Testis (tissue), 3 donors: ENCODE measurements around the gene ARHGAP22. TPM values are rescaled to one million over a fixed set of nuclear protein-coding genes. Genes with fewer than 3 reads are reported as not detected.

Source experiments
- DNase-seq: peaks from one replicate; pipeline ENCODE4 v3.0.0-alpha.2; 2019
- H3K27ac ChIP-seq, 2 donors: fragments of 200-600 bp; sonication (generic); one replicate each; pipeline ENCODE4 v1.5.1; 2019
- H3K27me3 ChIP-seq: fragments of 200-600 bp; sonication (generic); one replicate; pipeline ENCODE4 v1.5.1; 2019
- H3K36me3 ChIP-seq: fragments of 200-600 bp; sonication (generic); one replicate; pipeline ENCODE4 v1.5.1; 2017; ENCODE audit warnings: low read depth; ENCODE audit errors: missing control alignments
- H3K4me1 ChIP-seq: fragments of 200-600 bp; sonication (generic); one replicate; pipeline ENCODE4 v1.5.1; 2019
- H3K4me3 ChIP-seq, 2 donors: fragments of 200-600 bp; sonication (generic); one replicate each; pipeline ENCODE4 v1.5.1; 2017 to 2019
- H3K9me3 ChIP-seq: fragments of 200-600 bp; sonication (generic); one replicate; pipeline ENCODE4 v1.5.1; 2017
- CTCF ChIP-seq, 3 experiments: fragments of 450-650 bp in 2 of 3; fragments of 200-600 bp in 1 of 3; sonication (generic) in 1 of 3; IDR thresholded peaks; one replicate each; pipeline ENCODE4 v1.5.1; 2016 to 2019; ENCODE audit warnings: antibody characterized with exemption in 3 of 3, mild to moderate bottlenecking in 2 of 3, moderate library complexity in 1 of 3
- POLR2A ChIP-seq: fragments of 450-650 bp; IDR thresholded peaks from one replicate; pipeline ENCODE4 v1.6.1; 2017; ENCODE audit warnings: antibody characterized with exemption, mild to moderate bottlenecking, moderate library complexity
- WGBS, 2 donors: methylation state at CpG; one replicate each; pipeline ENCODE4 v1.1.5; 2018; 5-methylcytosine and 5-hydroxymethylcytosine counted together
- intact Hi-C: fragments of 100-400 bp; cut with DNase I; formaldehyde crosslinking; loops from one replicate; pipeline ENCODE4 v1.15.1; 2023; ENCODE audit warnings: low total_unique reads
- polyA plus RNA-seq: library from polyadenylated mRNA; stranded (reverse); fragments of 350-450 nt; fragmentation: Illumina TruSeq; extraction: RNeasy Lipid Tissue Mini Kit (QIAGEN cat#74804); gene quantifications from one replicate; pipeline ENCODE4 v1.2.3, GENCODE V29; 2014; ENCODE audit warnings: low read depth, low replicate concordance; ENCODE audit not compliant: insufficient read depth
- total RNA-seq, 2 donors: library from RNA; depleted of rRNA; stranded (reverse); fragments of >200 nt; gene quantifications; one replicate each; pipeline ENCODE4 v1.2.3, GENCODE V29; 2016

Gene ARHGAP22
- total and polyA plus RNA-seq, 3 donors from 2014 or later, result 6.2 to 11.9 (median 8.8) TPM

GRCh38 chr10:48519481-48520183 is 85.2 kb downstream of the ARHGAP22 start:
- H3K36me3 ChIP-seq, result no peaks in the 10 kb centered on the region
- no peak overlapping the region for H3K4me3 ChIP-seq
- no peaks in the 10 kb centered on the region for H3K9me3 ChIP-seq
- WGBS, 2 donors, result 87 to 92% methylated on average over 12 of the region's 12 CpGs
- no peak for DNase-seq
- intact Hi-C loops, result no loop called here
- no peak overlapping the region for H3K27ac ChIP-seq
- no peak for TF ChIP-seq POLR2A
- TF ChIP-seq CTCF (IDR thresholded peaks at IDR 0.05), result no peak
- H3K27me3 ChIP-seq, result no peaks in the 10 kb centered on the region
- no peaks in the 10 kb centered on the region for H3K4me1 ChIP-seq

GRCh38 chr10:48518986-48519385 is 85.9 kb downstream of the ARHGAP22 start:
- TF ChIP-seq CTCF (IDR thresholded peaks at IDR 0.05) (no peak), POLR2A (no peak)
- WGBS, 2 donors, result 63 to 73% methylated on average over 3 to 4 of the region's 4 CpGs
- no peak overlapping the region for H3K27ac ChIP-seq
- intact Hi-C loops, result no loop called here
- H3K4me1 ChIP-seq, result no peaks in the 10 kb centered on the region
- DNase-seq, result no peak
- no peaks in the 10 kb centered on the region for H3K27me3 ChIP-seq
- H3K36me3 ChIP-seq, result no peaks in the 10 kb centered on the region
- no peak overlapping the region for H3K4me3 ChIP-seq
- H3K9me3 ChIP-seq, result no peaks in the 10 kb centered on the region

GRCh38 chr10:48517911-48518811 is 86.7 kb downstream of the ARHGAP22 start:
- no peaks in the 10 kb centered on the region for H3K27me3 ChIP-seq
- no peak overlapping the region for H3K27ac ChIP-seq
- TF ChIP-seq POLR2A, result no peak
- no peak for TF ChIP-seq CTCF (IDR thresholded peaks at IDR 0.05)
- no peak for DNase-seq
- H3K9me3 ChIP-seq, result no peaks in the 10 kb centered on the region
- intact Hi-C loops, result no loop called here
- H3K36me3 ChIP-seq, result no peaks in the 10 kb centered on the region
- WGBS, 2 donors, result 82 to 85% methylated on average over 13 of the region's 13 CpGs
- H3K4me1 ChIP-seq, result no peaks in the 10 kb centered on the region
- H3K4me3 ChIP-seq, result no peak overlapping the region

- H3K27ac ChIP-seq, result no peak overlapping the region
- intact Hi-C loops, result no loop called here
- DNase-seq, result no peak
- no peaks in the 10 kb centered on the region for H3K9me3 ChIP-seq
- 85 to 87% methylated on average over 9 of the region's 9 CpGs for WGBS, 2 donors
- H3K36me3 ChIP-seq, result no peaks in the 10 kb centered on the region
- TF ChIP-seq CTCF (IDR thresholded peaks at IDR 0.05) (no peak), POLR2A (no peak)
- no peaks in the 10 kb centered on the region for H3K4me1 ChIP-seq
- no peaks in the 10 kb centered on the region for H3K27me3 ChIP-seq
- no peak overlapping the region for H3K4me3 ChIP-seq
Observed at GRCh38 chr10:48517482-48517881, 87.4 kb downstream of the ARHGAP22 start.
